DOHH2 (cell line): ENCODE results near the gene POR.

Experiments used
- H3F3A ChIP-seq: fragments of 200-600 bp; sonication (generic), shearing (Covaris generic); 2 replicates; pipeline ENCODE4 v1.6.0; 2016; ENCODE audit warnings: antibody characterized with exemption, mild to moderate bottlenecking; ENCODE audit not compliant: control insufficient read depth, insufficient read depth
- H3K27ac ChIP-seq: fragments of 200-600 bp; sonication (generic); 2 replicates; pipeline ENCODE4 v1.5.1; 2014; ENCODE audit warnings: low read depth, mild to moderate bottlenecking, low read length, moderate library complexity
- H3K27me3 ChIP-seq: fragments of 200-600 bp; sonication (generic); 2 replicates; pipeline ENCODE4 v1.6.1; 2014; ENCODE audit warnings: mild to moderate bottlenecking, low read length, mixed read lengths; ENCODE audit not compliant: control insufficient read depth
- H3K36me3 ChIP-seq: fragments of 200-600 bp; sonication (generic); 2 replicates; pipeline ENCODE4 v1.6.1; 2014; ENCODE audit warnings: mild to moderate bottlenecking, low read length, moderate library complexity, mixed read lengths; ENCODE audit not compliant: control insufficient read depth
- H3K4me1 ChIP-seq: fragments of 200-600 bp; sonication (generic); 2 replicates; pipeline ENCODE4 v1.6.1; 2014; ENCODE audit warnings: mild to moderate bottlenecking, low read length, mixed read lengths; ENCODE audit not compliant: control insufficient read depth
- H3K4me2 ChIP-seq: fragments of 200-600 bp; sonication (generic); 2 replicates; pipeline ENCODE4 v1.6.0; 2014; ENCODE audit warnings: mild to moderate bottlenecking, low read length, moderate library complexity
- H3K4me3 ChIP-seq: fragments of 200-600 bp; sonication (generic); 2 replicates; pipeline ENCODE4 v1.5.1; 2014; ENCODE audit warnings: mild to moderate bottlenecking, low read length, mixed read lengths
- H3K79me2 ChIP-seq: fragments of 200-600 bp; sonication (generic); 2 replicates; pipeline ENCODE4 v1.6.1; 2014; ENCODE audit warnings: mild to moderate bottlenecking, low read length, mixed read lengths; ENCODE audit not compliant: control insufficient read depth
- H3K9me2 ChIP-seq: fragments of 200-600 bp; sonication (generic); replicated peaks from 2 replicates; pipeline ENCODE4 v1.6.1; 2014; ENCODE audit warnings: mild to moderate bottlenecking, low read length, mixed read lengths; ENCODE audit not compliant: control insufficient read depth
- H3K9me3 ChIP-seq: fragments of 200-600 bp; sonication (generic); 2 replicates; pipeline ENCODE4 v1.6.1; 2014; ENCODE audit warnings: antibody characterized with exemption, low read length, mixed read lengths; ENCODE audit not compliant: control insufficient read depth, insufficient read depth
- H4K20me1 ChIP-seq: fragments of 200-600 bp; sonication (generic); 2 replicates; pipeline ENCODE4 v1.6.0; 2014; ENCODE audit warnings: low read depth, mild to moderate bottlenecking, antibody characterized with exemption, low read length, moderate library complexity; ENCODE audit not compliant: control insufficient read depth, insufficient read depth
- CTCF ChIP-seq: fragments of 200-600 bp; sonication (generic); IDR thresholded peaks from one replicate; pipeline ENCODE4 v1.5.1; 2014; ENCODE audit warnings: antibody characterized with exemption, mild to moderate bottlenecking, low read depth, low read length; ENCODE audit not compliant: poor library complexity, severe bottlenecking
- EZH2phosphoT487 ChIP-seq: fragments of 200-600 bp; sonication (generic); IDR thresholded peaks from 2 replicates; pipeline ENCODE4 v1.6.1; 2017; ENCODE audit warnings: borderline replicate concordance, mild to moderate bottlenecking, antibody characterized with exemption, low read length, moderate library complexity, mixed read lengths

POR gene

GRCh38 chr7:75957021-75957736, 42.2 kb downstream of the POR start:
- H3K9me2 ChIP-seq, result no peaks in the 10 kb centered on the region
- H3K36me3 ChIP-seq, result 0 out of 2 replicates have a peak, but pooled peaks cover 4% of the 10 kb centered on the region
- no peaks in the 10 kb centered on the region for H3K27me3 ChIP-seq
- H3K4me2 ChIP-seq, result no peak overlapping the region
- no peaks in the 10 kb centered on the region for H4K20me1 ChIP-seq
- TF ChIP-seq EZH2phosphoT487, result no peak
- TF ChIP-seq CTCF, result no peak
- H3K4me1 ChIP-seq, result no peaks in the 10 kb centered on the region
- no peaks in the 10 kb centered on the region for H3K9me3 ChIP-seq
- no peak overlapping the region for H3K27ac ChIP-seq
- no peak overlapping the region for H3K4me3 ChIP-seq
- no peaks in the 10 kb centered on the region for H3K79me2 ChIP-seq
- H3F3A ChIP-seq, result no peaks in the 10 kb centered on the region

GRCh38 chr7:75958802-75959543, 44.0 kb downstream of the POR start:
- TF ChIP-seq EZH2phosphoT487 (no peak), CTCF (no peak)
- Histone ChIP-seq H3K9me3 (no peaks in the 10 kb centered on the region), H3K4me1 (no peaks in the 10 kb centered on the region), H3K4me2 (no peak overlapping the region), H3K27ac (no peak overlapping the region), H3K4me3 (no peak overlapping the region), H3K9me2 (no peaks in the 10 kb centered on the region), H3F3A (no peaks in the 10 kb centered on the region), H3K79me2 (no peaks in the 10 kb centered on the region), H3K36me3 (0 out of 2 replicates have a peak, but pooled peaks cover 4% of the 10 kb centered on the region), H4K20me1 (0 out of 2 replicates have a peak, but pooled peaks cover 3% of the 10 kb centered on the region), H3K27me3 (no peaks in the 10 kb centered on the region)

GRCh38 chr7:75960372-75960771, 45.4 kb downstream of the POR start:
- Histone ChIP-seq H4K20me1 (0 out of 2 replicates have a peak, but pooled peaks cover 3% of the 10 kb centered on the region), H3K79me2 (no peaks in the 10 kb centered on the region), H3K36me3 (no peaks in the 10 kb centered on the region), H3K4me3 (no peak overlapping the region), H3K4me1 (no peaks in the 10 kb centered on the region), H3F3A (no peaks in the 10 kb centered on the region), H3K4me2 (no peak overlapping the region), H3K27me3 (no peaks in the 10 kb centered on the region), H3K27ac (no peak overlapping the region), H3K9me3 (no peaks in the 10 kb centered on the region), H3K9me2 (no peaks in the 10 kb centered on the region)
- TF ChIP-seq CTCF (no peak), EZH2phosphoT487 (no peak)
